Loucy (cell line): ENCODE measurements around the gene RAB3GAP1.

Source experiments
- EZH2phosphoT487 ChIP-seq: fragments of 200-600 bp; IDR thresholded peaks from 2 replicates; pipeline ENCODE4 v1.6.1; 2018; ENCODE audit warnings: antibody characterized with exemption, mild to moderate bottlenecking, moderate library complexity, borderline replicate concordance
- TF ChIP-seq, protein P1 (sequence below): fragments of 200-600 bp; sonication (generic); conservative IDR thresholded peaks from 2 replicates; pipeline ENCODE4 v1.5.1; 2014; ENCODE audit warnings: mild to moderate bottlenecking, antibody characterized with exemption, low read length

DNA sequence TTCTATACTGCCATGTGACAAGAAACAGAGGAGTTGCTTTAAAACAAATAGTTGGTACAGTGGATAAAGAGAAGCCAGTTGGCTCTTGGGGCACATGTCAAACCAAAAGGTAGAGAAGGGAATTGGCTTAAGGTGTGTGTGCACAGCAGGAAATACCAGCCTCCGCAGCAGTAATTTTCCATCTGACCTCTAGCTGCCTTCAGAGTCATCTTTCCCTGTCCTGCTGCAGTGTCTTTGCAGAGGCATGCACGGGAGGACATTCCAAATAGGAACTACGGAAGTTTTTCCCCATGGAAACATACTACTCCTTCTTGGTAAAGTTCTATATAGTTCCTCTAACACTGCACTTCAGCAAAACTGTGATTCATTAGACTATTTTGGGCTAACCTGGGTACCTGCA is 99.5 kb downstream of the RAB3GAP1 start:
- TF ChIP-seq, protein P1, sequence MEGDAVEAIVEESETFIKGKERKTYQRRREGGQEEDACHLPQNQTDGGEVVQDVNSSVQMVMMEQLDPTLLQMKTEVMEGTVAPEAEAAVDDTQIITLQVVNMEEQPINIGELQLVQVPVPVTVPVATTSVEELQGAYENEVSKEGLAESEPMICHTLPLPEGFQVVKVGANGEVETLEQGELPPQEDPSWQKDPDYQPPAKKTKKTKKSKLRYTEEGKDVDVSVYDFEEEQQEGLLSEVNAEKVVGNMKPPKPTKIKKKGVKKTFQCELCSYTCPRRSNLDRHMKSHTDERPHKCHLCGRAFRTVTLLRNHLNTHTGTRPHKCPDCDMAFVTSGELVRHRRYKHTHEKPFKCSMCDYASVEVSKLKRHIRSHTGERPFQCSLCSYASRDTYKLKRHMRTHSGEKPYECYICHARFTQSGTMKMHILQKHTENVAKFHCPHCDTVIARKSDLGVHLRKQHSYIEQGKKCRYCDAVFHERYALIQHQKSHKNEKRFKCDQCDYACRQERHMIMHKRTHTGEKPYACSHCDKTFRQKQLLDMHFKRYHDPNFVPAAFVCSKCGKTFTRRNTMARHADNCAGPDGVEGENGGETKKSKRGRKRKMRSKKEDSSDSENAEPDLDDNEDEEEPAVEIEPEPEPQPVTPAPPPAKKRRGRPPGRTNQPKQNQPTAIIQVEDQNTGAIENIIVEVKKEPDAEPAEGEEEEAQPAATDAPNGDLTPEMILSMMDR = no peak
- no peak for TF ChIP-seq EZH2phosphoT487
